ENCODE measurements around the gene ACTG1.

ACTG1 gene

DNA sequence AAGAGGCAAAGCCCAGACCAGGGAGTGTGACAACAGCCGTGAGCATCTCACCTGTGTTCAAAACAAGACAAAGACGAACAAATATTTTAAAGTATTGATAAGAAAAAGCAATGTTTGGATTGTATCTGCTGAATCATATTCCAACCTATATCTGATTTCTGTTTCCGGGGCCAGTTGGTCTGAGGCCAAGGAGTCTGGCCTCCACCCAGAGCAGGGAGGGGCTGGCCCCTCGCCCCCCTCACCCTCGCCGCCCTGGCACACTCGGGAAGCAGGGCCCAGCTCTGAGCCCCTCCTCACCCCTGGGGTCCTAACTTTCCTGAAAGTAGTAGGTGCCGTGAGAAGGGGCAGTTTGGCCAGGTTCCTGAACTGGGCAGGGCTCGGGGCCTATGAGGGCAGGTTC is 48.0 kb downstream of the ACTG1 start:
- DNase-seq (no peak), ATAC-seq (no peak)

- DNase-seq (no peak), ATAC-seq (no peak)
These were observed 49.1 kb downstream of the ACTG1 start for GRCh38 chr17:81463506-81463905.

GRCh38 chr17:81462506-81463125 is 50.0 kb downstream of the ACTG1 start:
- ATAC-seq (no peak), DNase-seq (no peak)

GRCh38 chr17:81461607-81462500 is 50.7 kb downstream of the ACTG1 start:
- no peak for ATAC-seq
- no peak for DNase-seq

GRCh38 chr17:81460856-81461460 is 51.6 kb downstream of the ACTG1 start:
- no peak for ATAC-seq
- DNase-seq, result no peak

Data from stimulated activated naive CD8-positive, alpha-beta T cell treated with anti-CD3 and anti-CD28 coated beads, Interleukin-15, Interleukin-2, amounts not matched to agents 100 U/mL and 50 U/mL, for 24 hours (primary cell).